NCI-H69 (cell line): ENCODE data around the gene YOD1.

Source experiments
- DNase-seq: peaks from one replicate; lab custom pipeline; 2025; lab: John Stamatoyannopoulos, UW

Gene YOD1

GRCh38 chr1:207072233-207072632 lies 21.2 kb upstream of the YOD1 start:
- no peak for DNase-seq

DNA sequence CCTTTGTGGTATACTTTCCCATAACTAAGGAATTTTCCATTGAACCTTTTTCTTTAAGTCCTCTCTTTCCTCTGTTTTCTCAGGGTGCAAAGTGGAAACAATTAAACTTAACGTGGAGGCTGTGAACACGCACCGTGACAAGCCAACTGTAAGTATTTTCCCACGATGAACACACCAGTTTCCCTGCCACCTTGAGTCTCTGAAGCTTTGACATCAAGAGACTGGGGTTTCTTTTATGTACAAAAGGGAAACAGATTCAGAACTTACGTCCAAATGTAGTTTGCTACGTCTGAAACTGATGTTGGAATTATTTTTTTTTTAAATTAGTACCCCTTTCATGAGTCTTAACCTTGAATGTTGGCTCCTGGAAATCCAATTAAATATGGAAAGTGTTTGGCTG lies 20.4 kb upstream of the YOD1 start:
- DNase-seq: no peak

GRCh38 chr1:207070811-207071210 lies 19.8 kb upstream of the YOD1 start:
- DNase-seq: no peak

DNA sequence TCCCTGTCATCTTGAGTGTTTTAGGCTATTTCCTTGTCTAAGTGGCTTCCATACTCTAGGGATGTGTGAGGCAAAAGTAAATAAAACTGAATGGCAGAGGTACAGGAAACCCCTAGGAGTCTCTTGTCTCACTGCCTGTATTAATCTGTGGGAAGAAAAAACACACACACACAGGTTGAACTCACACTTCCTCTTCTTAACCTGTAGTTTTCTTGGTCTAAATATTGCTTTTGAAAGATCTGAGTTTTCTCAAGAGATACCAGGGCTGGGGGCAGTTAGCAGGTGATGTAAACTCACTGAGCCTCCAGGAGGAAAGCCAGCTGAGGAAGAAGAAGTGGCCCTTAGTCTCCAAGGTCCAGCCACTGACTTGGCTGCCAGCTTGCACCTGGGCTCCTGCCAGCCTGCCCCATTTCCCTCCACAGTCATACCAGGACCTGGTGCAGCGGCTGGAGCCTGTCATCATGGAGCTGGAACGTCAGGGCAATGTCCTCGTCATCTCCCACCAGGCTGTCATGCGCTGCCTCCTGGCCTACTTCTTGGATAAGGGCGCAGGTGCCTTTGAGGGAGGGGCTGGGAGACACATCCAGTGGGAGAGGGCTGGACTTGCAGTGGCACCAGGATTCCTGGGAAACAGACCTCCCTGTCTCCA lies 19.0 kb upstream of the YOD1 start:
- DNase-seq: no peak

DNA sequence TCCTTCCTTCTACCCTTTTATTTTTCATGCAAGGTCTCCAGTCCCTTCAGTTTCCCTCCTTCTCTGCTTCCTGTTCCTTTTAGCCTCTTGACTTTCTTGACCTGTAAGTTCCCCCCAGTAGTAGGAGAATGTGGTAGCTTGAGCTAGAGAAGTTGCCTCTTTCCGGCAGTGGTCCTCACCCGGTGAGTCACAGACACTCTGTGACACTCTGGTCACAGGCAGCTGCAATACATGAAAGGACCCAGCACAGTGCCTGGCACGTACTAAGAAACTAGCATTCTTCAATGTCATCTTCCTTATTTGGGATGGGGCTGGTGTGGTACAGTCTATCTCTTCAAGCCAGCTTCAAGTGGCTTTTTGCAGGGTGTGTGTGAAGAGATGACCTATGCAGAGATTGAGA lies 18.1 kb upstream of the YOD1 start:
- DNase-seq: no peak

GRCh38 chr1:207067665-207068064 lies 16.7 kb upstream of the YOD1 start:
- no peak for DNase-seq

DNA sequence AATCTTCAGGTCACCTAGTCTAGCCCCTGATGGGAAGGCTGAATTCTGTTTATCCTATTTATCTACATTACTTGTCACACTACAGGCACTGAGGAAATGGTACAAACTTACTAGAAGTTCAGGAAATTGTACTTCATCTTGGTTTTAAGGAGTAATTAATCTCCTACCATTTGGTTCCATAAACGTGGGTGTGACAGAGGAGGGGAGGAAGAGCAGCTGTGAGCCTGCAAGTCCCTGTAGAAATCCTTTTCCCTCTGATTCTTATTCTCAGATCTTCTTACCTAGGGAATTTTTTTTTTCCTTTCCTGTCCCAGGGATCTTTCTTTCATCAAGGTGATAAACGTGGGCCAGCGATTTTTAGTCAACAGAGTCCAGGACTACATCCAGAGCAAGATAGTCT lies 16.2 kb upstream of the YOD1 start:
- no peak for DNase-seq

DNA sequence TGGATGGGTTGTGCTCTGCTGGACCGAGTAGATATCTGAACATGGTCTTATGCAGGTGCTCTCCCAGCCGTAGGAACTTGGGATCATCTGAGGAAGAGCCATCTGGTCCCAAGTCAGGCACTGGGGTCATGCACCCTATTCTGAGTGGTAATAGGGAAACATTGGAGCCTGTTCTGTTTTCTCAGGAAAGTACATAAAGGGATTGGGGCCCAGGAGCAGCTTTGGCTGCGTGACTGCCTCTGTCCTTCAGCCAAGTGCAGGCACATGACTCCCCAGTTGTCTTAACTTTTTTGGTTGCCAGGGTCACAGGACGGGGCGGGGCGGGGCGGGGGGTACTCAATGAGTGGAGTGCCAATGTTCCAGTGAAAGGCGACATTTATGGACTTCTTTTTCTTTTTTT lies 13.6 kb upstream of the YOD1 start:
- DNase-seq: no peak

GRCh38 chr1:207063014-207063413 lies 12.0 kb upstream of the YOD1 start:
- no peak for DNase-seq

DNA sequence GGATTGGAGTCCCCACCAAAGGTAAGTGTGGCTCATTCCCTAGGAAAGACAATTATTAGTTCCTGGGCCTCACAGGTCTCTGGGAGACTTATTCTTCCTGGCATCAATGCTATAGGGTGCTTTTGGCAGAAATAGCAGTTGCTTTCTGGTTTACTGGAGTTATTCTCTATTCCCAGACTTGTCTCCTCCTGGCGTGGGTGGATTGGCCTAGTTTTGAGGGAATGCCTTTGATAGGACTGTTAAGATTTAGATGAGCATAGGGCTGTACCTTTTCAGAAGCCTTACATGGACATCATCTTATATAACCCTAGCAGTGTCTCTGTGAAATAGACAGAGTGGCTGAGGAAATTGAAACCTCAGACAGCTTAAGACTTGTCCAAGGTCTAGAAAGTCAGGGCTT lies 11.1 kb upstream of the YOD1 start:
- DNase-seq: no peak

DNA sequence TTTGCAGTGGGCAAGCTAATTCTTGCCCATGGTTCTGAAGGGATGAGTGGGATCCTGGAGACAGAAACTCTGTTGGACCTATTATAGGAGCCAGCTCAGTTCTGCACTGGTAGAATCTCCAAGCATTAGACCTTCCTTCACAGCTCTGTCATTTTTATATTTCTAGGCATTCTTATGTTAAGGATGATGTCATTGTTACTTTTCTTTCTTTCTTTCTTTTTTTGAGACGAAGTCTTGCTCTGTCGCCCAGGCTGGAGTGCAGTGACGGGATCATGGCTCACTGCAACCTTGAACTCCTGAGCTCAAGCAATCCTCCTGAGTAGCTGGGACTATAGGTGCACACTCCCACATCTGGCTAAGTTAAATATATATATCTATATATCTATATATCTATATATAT lies 9.6 kb upstream of the YOD1 start:
- no peak for DNase-seq

DNA sequence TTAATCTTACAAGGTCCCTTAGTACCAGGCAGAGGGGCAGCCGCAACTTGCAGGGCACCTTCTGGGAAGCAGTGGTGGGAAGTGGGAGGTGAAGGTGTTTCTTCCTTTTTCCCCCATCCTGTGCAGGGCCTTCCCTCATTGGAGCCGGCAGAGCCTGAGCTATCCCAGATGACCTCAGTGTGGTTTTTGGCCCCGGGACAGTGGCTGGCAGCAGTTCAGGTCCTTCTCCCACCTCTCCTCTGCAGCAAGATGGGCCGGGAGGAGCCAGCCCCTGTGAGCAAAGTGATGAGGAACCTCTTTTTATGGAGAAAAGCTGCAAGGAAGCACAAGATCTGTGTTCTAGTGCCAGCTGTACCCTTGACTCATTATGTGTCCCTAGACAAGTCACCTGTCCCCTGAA lies 8.9 kb upstream of the YOD1 start:
- DNase-seq: no peak

DNA sequence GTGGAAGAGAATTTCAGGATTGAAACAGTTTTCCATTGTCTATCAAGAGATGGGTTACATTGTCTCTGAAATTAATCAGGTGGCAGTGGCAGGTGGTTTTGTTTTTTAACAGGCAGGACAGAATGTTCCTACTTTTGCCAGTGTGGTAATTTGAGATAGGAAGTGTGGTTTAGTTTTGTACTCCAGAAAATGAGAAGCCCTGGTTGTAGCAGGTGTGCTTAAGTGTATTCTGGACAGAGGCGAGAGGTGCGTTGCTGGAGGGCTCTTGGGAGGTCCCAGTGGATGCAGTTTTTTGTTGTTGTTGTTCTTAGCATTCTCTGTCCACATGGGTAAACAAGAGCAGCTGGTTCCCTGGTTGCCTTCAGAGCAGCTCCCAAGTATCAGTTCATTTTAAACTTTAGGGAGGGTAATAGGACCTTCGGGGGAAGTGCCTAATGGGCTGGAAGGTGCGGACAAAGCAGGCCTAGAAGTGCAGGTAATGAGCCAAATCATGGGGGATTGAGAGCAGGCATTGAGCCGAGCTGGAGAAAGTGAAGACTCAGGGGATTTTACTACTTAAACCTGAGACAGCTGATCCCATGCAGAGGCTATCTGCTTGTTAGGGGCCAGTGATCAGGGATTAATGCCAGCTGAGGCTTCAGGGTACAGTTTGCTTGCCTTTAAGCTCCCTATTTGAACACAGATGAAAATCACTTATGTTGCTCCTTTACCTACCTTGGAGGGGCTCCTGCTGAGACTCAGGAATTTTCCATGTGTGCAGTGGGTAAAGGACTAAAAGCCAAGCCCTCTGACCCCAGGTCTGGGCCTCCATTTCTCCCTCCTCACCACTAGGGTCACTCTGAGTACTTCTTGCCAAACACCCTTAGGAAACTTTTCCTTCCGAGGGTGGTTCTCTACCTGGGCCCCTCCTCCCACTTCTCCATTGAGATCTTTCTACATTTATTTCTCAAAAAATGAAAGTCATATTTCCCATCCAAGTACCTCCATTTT lies 8.2 kb upstream of the YOD1 start:
- peak; percentile 76 for DNase-seq

DNA sequence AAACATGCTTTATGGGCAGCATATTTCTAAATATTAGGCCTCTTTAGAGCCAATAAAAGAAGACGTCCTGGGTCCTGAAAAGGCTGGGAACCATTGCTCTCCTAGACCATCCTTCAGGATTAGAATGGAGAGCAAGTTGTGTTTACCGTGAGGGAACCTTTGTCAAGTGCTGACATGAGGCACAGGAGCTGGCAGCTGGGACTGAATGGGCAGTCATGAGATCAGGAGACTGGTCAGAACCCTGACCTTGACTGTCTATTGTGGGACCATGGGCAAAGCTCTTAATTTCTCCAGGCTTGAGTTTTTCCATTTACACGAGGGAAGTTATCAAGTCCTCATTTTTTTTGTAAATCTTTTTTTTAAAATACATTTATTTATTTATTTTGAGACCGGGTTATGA lies 7.2 kb upstream of the YOD1 start:
- DNase-seq: no peak

DNA sequence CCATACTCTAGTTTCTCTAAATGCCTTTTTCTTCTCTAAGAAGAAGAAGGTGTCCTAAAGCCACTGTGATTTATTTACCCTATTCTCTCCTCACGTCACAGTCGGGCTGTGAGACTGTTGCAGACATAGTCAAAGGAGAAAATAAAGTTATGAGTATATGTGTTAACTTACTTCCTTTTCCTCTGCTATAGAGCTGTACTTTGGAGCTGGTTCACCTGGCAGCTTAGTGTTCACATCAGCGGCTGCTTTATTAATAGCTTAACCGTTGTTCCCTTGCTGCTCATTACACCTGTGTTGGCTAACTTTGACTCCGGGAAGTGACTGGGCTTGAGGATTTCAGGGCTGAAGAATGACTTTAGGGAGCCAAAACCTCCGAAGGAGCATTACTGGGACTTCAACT lies 5.7 kb upstream of the YOD1 start:
- DNase-seq: no peak

DNA sequence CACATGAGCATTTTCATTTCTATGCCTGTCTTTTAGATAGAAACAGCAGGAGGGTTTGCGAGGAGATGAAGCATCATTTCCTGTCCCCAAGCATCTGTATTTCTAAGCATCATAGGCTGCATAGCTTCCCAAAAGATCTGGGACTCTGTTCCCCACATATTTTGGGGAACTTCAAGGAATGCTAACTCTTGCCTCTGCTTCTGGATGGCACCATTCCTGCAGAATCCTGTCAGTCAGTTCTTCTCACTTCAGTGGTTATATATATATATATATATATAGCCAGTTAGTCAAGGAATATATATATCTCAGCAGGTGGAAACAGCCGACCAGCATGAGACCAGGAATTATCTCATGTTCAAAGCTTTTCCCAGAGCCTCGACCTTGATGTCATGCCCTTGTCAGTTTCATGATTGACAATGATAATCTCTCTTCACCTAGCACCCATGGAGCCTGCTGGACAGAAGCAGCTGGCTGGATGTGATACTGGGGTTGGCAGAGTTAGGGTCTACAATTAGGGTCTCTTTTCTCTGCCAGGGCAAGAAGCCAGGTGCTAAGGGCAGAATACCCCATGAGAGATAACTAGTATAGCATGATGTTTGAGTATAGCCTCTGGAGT lies 4.5 kb upstream of the YOD1 start:
- DNase-seq: no peak

- no peak for DNase-seq
Measured at GRCh38 chr1:207054491-207054890, 3.5 kb upstream of the YOD1 start.

DNA sequence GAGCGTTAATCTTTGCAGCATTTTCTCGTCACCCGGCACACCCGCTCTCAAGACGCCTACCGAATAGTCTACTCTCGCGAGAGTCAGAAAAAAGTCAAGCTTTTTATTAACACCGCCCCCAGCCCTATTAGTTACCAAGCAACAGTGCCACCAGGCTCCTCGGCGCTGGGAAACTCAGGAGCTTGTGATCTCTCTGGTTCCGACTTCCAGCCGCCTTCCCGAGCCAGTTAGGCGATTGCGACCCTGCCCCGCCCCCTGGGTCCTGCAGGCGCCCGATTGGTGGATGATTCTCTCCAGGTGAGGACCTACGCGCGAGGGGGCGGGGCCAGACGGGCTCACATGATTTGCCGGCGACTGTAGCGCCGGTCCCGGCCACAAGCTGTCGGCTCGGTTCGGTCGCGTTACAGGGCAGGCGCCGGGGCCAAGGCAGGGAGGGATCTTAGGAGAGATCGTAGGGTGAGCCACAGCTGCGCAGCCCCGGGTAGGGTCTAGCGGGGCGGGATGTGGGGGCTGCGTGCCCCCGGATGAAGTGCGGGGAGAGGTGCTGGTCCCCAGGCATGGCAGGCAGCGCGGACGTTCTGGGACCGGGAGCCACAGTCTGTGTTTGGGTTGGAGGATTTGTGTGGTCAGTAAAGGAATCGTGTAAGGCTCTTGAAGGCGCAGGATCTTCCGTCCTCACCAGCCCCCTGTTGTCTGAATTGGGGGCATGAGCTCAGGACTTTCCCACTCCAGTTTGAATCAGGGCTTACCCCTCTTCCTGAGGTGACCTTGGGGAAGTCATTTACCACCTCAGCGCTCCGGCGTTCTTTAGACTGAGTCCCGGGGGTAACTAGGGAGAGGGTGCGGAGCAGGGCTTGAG lies 2.1 kb upstream of the YOD1 start, which contains the start of gene PFKFB2:
PFKFB2 (plus strand) TSS at position 365 of the 859 bp plus-strand sequence. CDS start 1,443 bp downstream, outside the sequence.
- DNase-seq: peak; percentile 100

DNA sequence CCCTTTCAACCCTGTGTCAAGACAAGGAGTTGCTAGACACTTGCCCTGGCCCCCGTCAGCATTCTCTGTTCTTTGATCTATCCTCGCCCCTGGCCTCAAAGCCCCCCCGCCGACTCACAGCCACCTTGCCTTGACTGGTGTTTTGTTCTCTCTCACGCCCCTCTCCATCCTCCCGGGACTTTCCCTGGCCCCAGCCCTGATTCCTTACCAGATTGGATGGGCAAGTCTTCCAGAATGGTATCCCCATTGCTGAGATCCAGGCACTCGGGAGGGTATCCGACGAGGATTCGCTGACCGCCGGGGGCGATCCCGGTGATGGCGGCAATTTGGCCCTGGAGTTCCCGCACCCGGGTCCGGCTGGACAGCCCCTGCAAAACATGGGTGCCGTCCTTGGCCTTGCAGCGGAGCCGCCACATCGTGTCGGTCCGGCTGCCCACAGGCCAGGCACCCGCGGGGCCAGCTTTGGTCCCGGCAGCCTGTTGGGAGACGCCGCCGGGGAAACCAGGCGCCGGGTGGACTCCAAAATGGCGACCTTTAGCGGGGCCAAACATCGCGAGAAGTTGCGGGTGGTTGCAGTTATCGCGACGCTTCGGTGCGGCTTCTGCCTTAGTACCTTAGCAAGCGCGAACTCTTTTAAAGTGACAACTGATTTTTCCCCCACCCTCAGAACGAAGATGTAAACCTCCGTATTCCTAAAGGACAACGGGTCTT lies 373 bp downstream of the YOD1 start:
- DNase-seq: peak; percentile 96

DNA sequence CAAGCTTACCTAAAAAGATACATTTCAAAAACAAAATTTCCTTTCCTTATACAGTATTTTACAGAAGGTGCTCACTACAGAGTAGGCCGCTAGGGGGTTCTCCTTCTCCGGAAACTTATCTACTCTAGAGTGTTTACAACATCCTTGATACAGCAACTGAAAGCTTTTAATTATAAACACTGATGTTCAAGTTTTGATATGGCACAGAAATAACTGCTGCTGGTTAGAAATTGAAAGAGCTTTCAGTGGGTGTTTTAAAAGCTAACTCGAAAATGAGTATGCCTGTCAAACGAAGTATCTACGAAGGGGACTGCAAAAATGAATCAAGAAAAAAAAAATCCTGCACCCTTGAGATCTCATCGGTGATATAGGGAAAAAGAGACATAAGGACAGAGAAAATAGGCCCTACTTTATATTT lies 1.0 kb downstream of the YOD1 start:
- DNase-seq: peak; percentile 68

DNA sequence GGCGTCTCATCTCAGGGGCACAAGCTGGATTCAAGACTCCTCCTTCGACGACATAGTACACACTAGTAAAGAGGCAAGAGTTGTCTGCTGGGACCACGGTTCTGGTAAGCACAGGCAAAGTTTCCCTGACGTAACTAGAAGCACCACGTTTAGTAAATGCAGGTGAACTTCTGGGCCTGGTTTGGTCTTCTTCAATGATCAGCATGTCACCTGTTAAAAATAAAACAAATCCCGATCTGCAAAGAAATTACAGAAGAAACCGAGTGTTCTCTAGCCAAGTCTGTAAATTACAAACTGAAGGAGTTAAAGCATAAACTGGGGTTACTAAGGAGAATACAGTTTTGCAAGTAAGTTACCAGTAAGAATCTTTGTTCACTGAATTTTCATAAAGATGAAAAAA lies 1.5 kb downstream of the YOD1 start:
- DNase-seq: no peak
